ENCODE data around the gene MAP2K5. TPM values are rescaled to one million over a fixed set of nuclear protein-coding genes. Genes with fewer than 3 reads are reported as not detected.

The MAP2K5 gene
- total and polyA plus RNA-seq, 10 of the 15 experiments (the other 5 are each of a cell fraction or from before 2014, with no cell fraction given): 1.3 to 19.4 (median 9.6) TPM

DNA sequence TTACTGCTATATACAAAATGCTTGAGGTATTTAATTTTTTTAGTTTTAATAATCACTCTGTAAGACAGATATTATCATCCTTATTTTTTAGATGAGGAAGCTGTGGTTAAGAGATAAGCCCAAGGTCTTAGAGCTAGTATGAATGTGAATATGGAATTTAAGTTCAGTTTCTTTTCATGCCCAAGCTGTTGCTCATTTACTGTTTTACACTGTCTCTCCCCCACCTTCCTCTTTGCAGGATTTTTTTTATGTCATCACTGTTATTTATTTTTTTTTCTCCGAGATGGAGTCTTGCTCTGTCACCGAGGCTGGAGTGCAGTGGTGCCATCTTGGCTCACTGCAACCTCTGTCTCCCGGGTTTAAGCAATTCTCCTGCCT is 22.5 kb downstream of the MAP2K5 start:
- no peaks in the 10 kb centered on the region; the same call in 2 of the 3 replicates for H3K9me3 ChIP-seq (replicated peaks; ENCODE audit: control insufficient read depth, insufficient read depth, low read length)
- ChIA-PET SMC1A (ENCODE audit: uncharacterized antibody, unreplicated experiment) (interaction anchor here (0.6 to 2.2 kb wide), 12 partner anchors 9 to 179 kb away, joined by 3 to 19 read pairs (median 3); no protein-coding TSS in a partner anchor), CTCF (interaction anchor here (1.1 to 1.3 kb wide), 2 partner anchors 15 to 46 kb away, joined by 5 read pairs; no protein-coding TSS in a partner anchor), RAD21 (ENCODE audit: unreplicated experiment) (interaction anchor here (0.6 to 1.6 kb wide), 6 partner anchors 37 to 199 kb away, joined by 3 to 4 read pairs (median 3); partner anchors contain the start of gene C15orf61), POLR2A (interaction anchor here (1.3 kb wide), 1 partner anchor 44 kb away, joined by 3 read pairs; the partner anchor contains the start of gene C15orf61)
- no peaks in the 10 kb centered on the region for H3K27me3 ChIP-seq (replicated peaks in 1 of 2; ENCODE audit: control insufficient read depth in 2 of 2, insufficient read depth in 2 of 2, low read length in 1 of 2)
- peaks cover 41% of the 10 kb centered on the region for H3K4me1 ChIP-seq (ENCODE audit: control insufficient read depth, insufficient read depth, low read length)
- ATAC-seq (peak; percentile 67), FAIRE-seq (no peak), DNase-seq (ENCODE audit: low read depth, low spot score) (no peak)
- H3K4me2 ChIP-seq (ENCODE audit: control insufficient read depth, insufficient read depth): peak overlapping the region; percentile 53; the same call in 1 of the 2 replicates
- 0 out of 2 replicates have a peak, but pooled peaks cover 2% of the 10 kb centered on the region for H3K79me2 ChIP-seq (ENCODE audit: control insufficient read depth, insufficient read depth, low read length)
- intact Hi-C loops (cut with micrococcal nuclease; ENCODE audit: unreplicated experiment) (loop anchor here (5.0 kb wide), 1 partner anchor 313 kb away; the partner anchor contains the start of genes AAGAB and IQCH), in situ Hi-C loops (cut with MboI) (no loop called here)
- WGBS (ENCODE audit: insufficient coverage, insufficient replicate concordance, low lambda C conversion rate, missing lambda C conversion rate): 74% methylated on average over 3 of the region's 3 CpGs
- no peak overlapping the region for H3K4me3 ChIP-seq
- peak overlapping the region; percentile 59 for H3K27ac ChIP-seq (ENCODE audit: control insufficient read depth, insufficient read depth)
- no peaks in the 10 kb centered on the region for H3K36me3 ChIP-seq (ENCODE audit: control insufficient read depth in 2 of 2, insufficient read depth in 2 of 2, low read length in 1 of 2)
- no peak overlapping the region for H3K9ac ChIP-seq (ENCODE audit: control insufficient read depth, insufficient read depth, low read length)
- BruUV-seq (replicated peaks): no TSS peak
- no peak overlapping the region for H2AFZ ChIP-seq (ENCODE audit: control insufficient read depth, low read depth, low read length)
- no peaks in the 10 kb centered on the region for H4K20me1 ChIP-seq (ENCODE audit: control insufficient read depth, insufficient read depth)
- TF ChIP-seq ZNF622 (IDR thresholded peaks at IDR 0.05): no peak
- TF ChIP-seq RAD51 (IDR thresholded peaks at IDR 0.05): no peak
- TF ChIP-seq, protein P1, sequence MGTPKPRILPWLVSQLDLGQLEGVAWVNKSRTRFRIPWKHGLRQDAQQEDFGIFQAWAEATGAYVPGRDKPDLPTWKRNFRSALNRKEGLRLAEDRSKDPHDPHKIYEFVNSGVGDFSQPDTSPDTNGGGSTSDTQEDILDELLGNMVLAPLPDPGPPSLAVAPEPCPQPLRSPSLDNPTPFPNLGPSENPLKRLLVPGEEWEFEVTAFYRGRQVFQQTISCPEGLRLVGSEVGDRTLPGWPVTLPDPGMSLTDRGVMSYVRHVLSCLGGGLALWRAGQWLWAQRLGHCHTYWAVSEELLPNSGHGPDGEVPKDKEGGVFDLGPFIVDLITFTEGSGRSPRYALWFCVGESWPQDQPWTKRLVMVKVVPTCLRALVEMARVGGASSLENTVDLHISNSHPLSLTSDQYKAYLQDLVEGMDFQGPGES (IDR thresholded peaks at IDR 0.05): no peak
- TF ChIP-seq CBX5 (IDR thresholded peaks at IDR 0.05; ENCODE audit: low read depth): no peak
- TF ChIP-seq NR2F1 (conservative IDR thresholded peaks at IDR 0.05): no peak
- TF ChIP-seq, protein P2, sequence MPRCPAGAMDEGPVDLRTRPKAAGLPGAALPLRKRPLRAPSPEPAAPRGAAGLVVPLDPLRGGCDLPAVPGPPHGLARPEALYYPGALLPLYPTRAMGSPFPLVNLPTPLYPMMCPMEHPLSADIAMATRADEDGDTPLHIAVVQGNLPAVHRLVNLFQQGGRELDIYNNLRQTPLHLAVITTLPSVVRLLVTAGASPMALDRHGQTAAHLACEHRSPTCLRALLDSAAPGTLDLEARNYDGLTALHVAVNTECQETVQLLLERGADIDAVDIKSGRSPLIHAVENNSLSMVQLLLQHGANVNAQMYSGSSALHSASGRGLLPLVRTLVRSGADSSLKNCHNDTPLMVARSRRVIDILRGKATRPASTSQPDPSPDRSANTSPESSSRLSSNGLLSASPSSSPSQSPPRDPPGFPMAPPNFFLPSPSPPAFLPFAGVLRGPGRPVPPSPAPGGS (IDR thresholded peaks at IDR 0.05; ENCODE audit: borderline replicate concordance, insufficient read depth, low read depth, low read length, poor library complexity, severe bottlenecking): no peak
- TF ChIP-seq CBFB (IDR thresholded peaks at IDR 0.05; ENCODE audit: low read depth): 0 out of 2 replicates have a peak, but pooled peaks have one; percentile 7
- no peak for TF ChIP-seq GABPA (IDR thresholded peaks at IDR 0.05; ENCODE audit: low read depth)
- TF ChIP-seq, protein P3, sequence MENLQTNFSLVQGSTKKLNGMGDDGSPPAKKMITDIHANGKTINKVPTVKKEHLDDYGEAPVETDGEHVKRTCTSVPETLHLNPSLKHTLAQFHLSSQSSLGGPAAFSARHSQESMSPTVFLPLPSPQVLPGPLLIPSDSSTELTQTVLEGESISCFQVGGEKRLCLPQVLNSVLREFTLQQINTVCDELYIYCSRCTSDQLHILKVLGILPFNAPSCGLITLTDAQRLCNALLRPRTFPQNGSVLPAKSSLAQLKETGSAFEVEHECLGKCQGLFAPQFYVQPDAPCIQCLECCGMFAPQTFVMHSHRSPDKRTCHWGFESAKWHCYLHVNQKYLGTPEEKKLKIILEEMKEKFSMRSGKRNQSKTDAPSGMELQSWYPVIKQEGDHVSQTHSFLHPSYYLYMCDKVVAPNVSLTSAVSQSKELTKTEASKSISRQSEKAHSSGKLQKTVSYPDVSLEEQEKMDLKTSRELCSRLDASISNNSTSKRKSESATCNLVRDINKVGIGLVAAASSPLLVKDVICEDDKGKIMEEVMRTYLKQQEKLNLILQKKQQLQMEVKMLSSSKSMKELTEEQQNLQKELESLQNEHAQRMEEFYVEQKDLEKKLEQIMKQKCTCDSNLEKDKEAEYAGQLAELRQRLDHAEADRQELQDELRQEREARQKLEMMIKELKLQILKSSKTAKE (IDR thresholded peaks at IDR 0.05; ENCODE audit: low read depth, poor library complexity, severe bottlenecking): no peak
- TF ChIP-seq FOS (IDR thresholded peaks at IDR 0.05; ENCODE audit: borderline replicate concordance, extremely low read depth, insufficient read length): no peak
- no peak for TF ChIP-seq SMC3 (IDR thresholded peaks at IDR 0.05; ENCODE audit: borderline replicate concordance, low read length)
- 0 out of 2 replicates have a peak, but pooled peaks have one; percentile 48 for TF ChIP-seq HDGF (IDR thresholded peaks at IDR 0.05)
- TF ChIP-seq, protein P4, sequence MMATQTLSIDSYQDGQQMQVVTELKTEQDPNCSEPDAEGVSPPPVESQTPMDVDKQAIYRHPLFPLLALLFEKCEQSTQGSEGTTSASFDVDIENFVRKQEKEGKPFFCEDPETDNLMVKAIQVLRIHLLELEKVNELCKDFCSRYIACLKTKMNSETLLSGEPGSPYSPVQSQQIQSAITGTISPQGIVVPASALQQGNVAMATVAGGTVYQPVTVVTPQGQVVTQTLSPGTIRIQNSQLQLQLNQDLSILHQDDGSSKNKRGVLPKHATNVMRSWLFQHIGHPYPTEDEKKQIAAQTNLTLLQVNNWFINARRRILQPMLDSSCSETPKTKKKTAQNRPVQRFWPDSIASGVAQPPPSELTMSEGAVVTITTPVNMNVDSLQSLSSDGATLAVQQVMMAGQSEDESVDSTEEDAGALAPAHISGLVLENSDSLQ (IDR thresholded peaks at IDR 0.05): no peak
- no peak for TF ChIP-seq SMAD5 (IDR thresholded peaks at IDR 0.05; ENCODE audit: low read depth)
- TF ChIP-seq, protein P5, sequence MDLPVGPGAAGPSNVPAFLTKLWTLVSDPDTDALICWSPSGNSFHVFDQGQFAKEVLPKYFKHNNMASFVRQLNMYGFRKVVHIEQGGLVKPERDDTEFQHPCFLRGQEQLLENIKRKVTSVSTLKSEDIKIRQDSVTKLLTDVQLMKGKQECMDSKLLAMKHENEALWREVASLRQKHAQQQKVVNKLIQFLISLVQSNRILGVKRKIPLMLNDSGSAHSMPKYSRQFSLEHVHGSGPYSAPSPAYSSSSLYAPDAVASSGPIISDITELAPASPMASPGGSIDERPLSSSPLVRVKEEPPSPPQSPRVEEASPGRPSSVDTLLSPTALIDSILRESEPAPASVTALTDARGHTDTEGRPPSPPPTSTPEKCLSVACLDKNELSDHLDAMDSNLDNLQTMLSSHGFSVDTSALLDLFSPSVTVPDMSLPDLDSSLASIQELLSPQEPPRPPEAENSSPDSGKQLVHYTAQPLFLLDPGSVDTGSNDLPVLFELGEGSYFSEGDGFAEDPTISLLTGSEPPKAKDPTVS (IDR thresholded peaks at IDR 0.05; ENCODE audit: low read depth, low read length): no peak
- no peak for TF ChIP-seq EED (IDR thresholded peaks at IDR 0.05; ENCODE audit: low read depth)
- no peak for TF ChIP-seq CHD1 (IDR thresholded peaks at IDR 0.05; ENCODE audit: low read depth, low read length)

All from GM12878 (cell line).